Peyer's patch (tissue), 4 donors: Measurements from ENCODE around the gene HS3ST3B1. TPM values are rescaled to one million over a fixed set of nuclear protein-coding genes. Genes with fewer than 3 reads are reported as not detected.

Experiments used
- DNase-seq, 3 donors: peaks; one replicate each; pipeline ENCODE4 v3.0.0-alpha.2; 2017 to 2019
- H3K27ac ChIP-seq, 4 donors: fragments of 200-600 bp; sonication (generic); one replicate each; pipeline ENCODE4 v1.5.1; 2016 to 2019
- H3K27me3 ChIP-seq, 2 donors: fragments of 200-600 bp; sonication (generic); one replicate each; pipeline ENCODE4 v1.5.1; 2019
- H3K36me3 ChIP-seq, 3 donors: fragments of 200-600 bp; sonication (generic); one replicate each; pipeline ENCODE4 v1.5.1; 2016 to 2019
- H3K4me1 ChIP-seq, 4 donors: fragments of 200-600 bp; sonication (generic); one replicate each; pipeline ENCODE4 v1.5.1; 2016 to 2019
- H3K4me3 ChIP-seq, 4 donors: fragments of 200-600 bp; sonication (generic); 1 replicate in 3 of 4; 2 replicates in 1 of 4; pipeline ENCODE4 v1.5.1; 2016 to 2019; ENCODE audit warnings: mild to moderate bottlenecking in 1 of 4
- H3K9me3 ChIP-seq, 4 donors: fragments of 200-600 bp; sonication (generic); one replicate each; pipeline ENCODE4 v1.5.1; 2016 to 2019; ENCODE audit warnings: mild to moderate bottlenecking in 1 of 4
- POLR2A ChIP-seq, 2 donors: fragments of 450-650 bp; IDR thresholded peaks; one replicate each; pipeline ENCODE4 v1.5.1; 2017; ENCODE audit warnings: antibody characterized with exemption in 2 of 2, mild to moderate bottlenecking in 2 of 2, moderate library complexity in 2 of 2
- total RNA-seq, 4 donors: library from RNA; depleted of rRNA; stranded (reverse); fragments of >200 nt; gene quantifications; one replicate each; pipeline ENCODE4 v1.1.0, GENCODE V29; 2016
- TF ChIP-seq, protein P1 (sequence below), 6 experiments: fragments of 450-650 bp in 4 of 6; fragments of 200-600 bp in 2 of 6; sonication (generic) in 1 of 6; IDR thresholded peaks; one replicate each; pipeline ENCODE4 v1.5.1; 2017 to 2019; ENCODE audit warnings: antibody characterized with exemption in 6 of 6, mild to moderate bottlenecking in 3 of 6, moderate library complexity in 1 of 6

HS3ST3B1 gene
- total RNA-seq, 4 donors from 2014 or later, result 2.1 to 5.4 (median 3.3) TPM

DNA sequence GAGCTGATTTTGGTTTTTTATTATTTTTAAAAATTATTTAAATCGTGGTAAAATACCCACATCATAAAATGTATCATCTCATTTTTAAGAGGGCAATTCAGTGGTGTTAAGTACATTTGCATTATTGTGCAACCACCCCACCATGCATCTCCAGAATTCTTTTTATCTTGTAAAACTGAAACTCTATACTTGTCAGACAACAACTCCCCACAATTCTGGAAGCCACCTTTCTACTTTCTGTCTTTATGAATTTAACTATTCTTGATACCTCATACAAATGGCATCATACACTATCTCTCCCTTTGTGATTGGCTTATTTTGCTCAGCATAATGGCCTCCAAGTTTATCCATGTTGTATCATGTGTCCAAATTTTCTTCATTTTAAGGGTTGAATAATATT is 97.9 kb downstream of the HS3ST3B1 start:
- H3K27me3 ChIP-seq, result no peaks in the 10 kb centered on the region
- no peaks in the 10 kb centered on the region for H3K9me3 ChIP-seq
- no peak overlapping the region for H3K4me3 ChIP-seq
- no peak for DNase-seq
- no peaks in the 10 kb centered on the region for H3K36me3 ChIP-seq
- TF ChIP-seq, protein P1, sequence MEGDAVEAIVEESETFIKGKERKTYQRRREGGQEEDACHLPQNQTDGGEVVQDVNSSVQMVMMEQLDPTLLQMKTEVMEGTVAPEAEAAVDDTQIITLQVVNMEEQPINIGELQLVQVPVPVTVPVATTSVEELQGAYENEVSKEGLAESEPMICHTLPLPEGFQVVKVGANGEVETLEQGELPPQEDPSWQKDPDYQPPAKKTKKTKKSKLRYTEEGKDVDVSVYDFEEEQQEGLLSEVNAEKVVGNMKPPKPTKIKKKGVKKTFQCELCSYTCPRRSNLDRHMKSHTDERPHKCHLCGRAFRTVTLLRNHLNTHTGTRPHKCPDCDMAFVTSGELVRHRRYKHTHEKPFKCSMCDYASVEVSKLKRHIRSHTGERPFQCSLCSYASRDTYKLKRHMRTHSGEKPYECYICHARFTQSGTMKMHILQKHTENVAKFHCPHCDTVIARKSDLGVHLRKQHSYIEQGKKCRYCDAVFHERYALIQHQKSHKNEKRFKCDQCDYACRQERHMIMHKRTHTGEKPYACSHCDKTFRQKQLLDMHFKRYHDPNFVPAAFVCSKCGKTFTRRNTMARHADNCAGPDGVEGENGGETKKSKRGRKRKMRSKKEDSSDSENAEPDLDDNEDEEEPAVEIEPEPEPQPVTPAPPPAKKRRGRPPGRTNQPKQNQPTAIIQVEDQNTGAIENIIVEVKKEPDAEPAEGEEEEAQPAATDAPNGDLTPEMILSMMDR (IDR thresholded peaks at IDR 0.05), result no peak
- no peak for TF ChIP-seq POLR2A (IDR thresholded peaks at IDR 0.05)
- H3K4me1 ChIP-seq, result no peaks in the 10 kb centered on the region
- no peak overlapping the region for H3K27ac ChIP-seq

Other genes with a start within 250 kb of the HS3ST3B1 start
- gene COX10, start 231.6 kb upstream of the HS3ST3B1 start, total RNA-seq, result 10 to 100 TPM; 23.9 to 90.9 (median 64.4) TPM
- gene CDRT15, start 64.2 kb upstream of the HS3ST3B1 start, total RNA-seq, result not detected